ENCODE measurements around the gene UGT2B15.
"Not testable (repeated sequence)": the region's sequence is repeated elsewhere in the genome, so short reads cannot be mapped to it uniquely, and the experiment has no call there.

The UGT2B15 gene

GRCh38 chr4:68655764-68656444 is 14.5 kb downstream of the UGT2B15 start:
- DNase-seq (ENCODE audit: low read depth) = no peak

GRCh38 chr4:68654946-68655721 is 15.3 kb downstream of the UGT2B15 start:
- no peak for DNase-seq (ENCODE audit: low read depth)

GRCh38 chr4:68651932-68652331 is 18.5 kb downstream of the UGT2B15 start:
- no peak for DNase-seq (ENCODE audit: low read depth)

GRCh38 chr4:68630371-68630770 is 40.1 kb downstream of the UGT2B15 start:
- no peak for DNase-seq (ENCODE audit: low read depth)

GRCh38 chr4:68622731-68623130 is 47.7 kb downstream of the UGT2B15 start:
- DNase-seq (ENCODE audit: low read depth) = not testable (repeated sequence)

GRCh38 chr4:68617003-68617698 is 53.3 kb downstream of the UGT2B15 start:
- DNase-seq (ENCODE audit: low read depth) = no peak

- no peak for DNase-seq (ENCODE audit: low read depth)
Measured at GRCh38 chr4:68615699-68616422, 54.6 kb downstream of the UGT2B15 start.

- no peak for DNase-seq (ENCODE audit: low read depth)
Measured at GRCh38 chr4:68613752-68614151, 56.7 kb downstream of the UGT2B15 start.

- DNase-seq (ENCODE audit: low read depth) = no peak
Measured at GRCh38 chr4:68606240-68606639, 64.2 kb downstream of the UGT2B15 start.

- no peak for DNase-seq (ENCODE audit: low read depth)
Measured at GRCh38 chr4:68599150-68599549, 71.3 kb downstream of the UGT2B15 start.

GRCh38 chr4:68597482-68597881 is 73.0 kb downstream of the UGT2B15 start:
- DNase-seq (ENCODE audit: low read depth) = no peak

Measured in iris pigment epithelial cell (primary cell).